ENCODE measurements around the gene HEYL.

HEYL gene

DNA sequence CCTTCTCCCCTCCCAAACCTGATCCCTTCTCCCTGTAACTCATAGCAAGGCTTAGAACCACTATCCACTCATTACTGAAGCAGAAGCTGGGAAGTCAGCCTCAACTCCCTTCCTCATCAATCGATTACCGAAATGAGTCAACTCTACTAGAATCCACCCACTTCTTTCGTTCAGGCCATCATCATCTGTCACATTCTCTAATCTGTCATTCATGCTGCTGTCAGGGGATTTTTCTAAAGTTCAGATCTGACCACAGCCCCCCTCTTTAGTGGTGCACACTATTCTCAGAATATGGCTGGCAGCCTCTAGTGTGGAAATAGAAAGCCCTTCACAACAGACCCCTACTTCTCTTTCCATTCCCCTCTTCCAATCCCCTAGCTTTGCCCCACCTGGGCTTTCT lies 27.3 kb upstream of the HEYL start:
- WGBS, 2 experiments (ENCODE audit: insufficient coverage in 2 of 2), result 73 to 78% methylated on average over 3 of the region's 3 CpGs
- no peak overlapping the region for H3K4me3 ChIP-seq (ENCODE audit: extremely low read depth, insufficient read depth, low read length, poor library complexity, severe bottlenecking)
- no peak overlapping the region for H3K27ac ChIP-seq (ENCODE audit: low read depth, low read length, severe bottlenecking)

DNA sequence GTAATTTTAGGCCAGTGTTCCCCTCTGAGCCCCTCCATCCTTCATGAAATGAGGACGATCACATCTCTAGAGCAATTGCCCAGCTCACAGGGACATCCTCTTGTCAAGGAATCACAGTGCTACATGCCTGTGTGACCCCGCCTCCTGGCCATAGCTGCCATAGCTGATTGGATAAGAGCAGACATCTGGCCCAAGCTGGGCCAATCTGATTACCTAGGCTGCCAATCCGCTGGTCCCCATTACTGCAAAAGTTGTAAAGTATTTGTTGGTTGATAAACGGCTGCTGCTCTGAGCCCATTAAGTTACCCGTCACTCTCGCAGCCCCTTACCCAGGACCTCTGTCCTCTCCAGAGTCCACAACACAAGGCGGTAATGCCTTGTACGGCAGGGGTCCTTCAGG lies 24.1 kb upstream of the HEYL start:
- WGBS, 2 experiments (ENCODE audit: insufficient coverage in 2 of 2), result 87 to 95% methylated on average over 4 to 5 of the region's 8 CpGs
- Histone ChIP-seq H3K9me3 (ENCODE audit: control insufficient read depth, low read length) (no peaks in the 10 kb centered on the region), H3K27ac (ENCODE audit: low read depth, low read length, severe bottlenecking) (no peak overlapping the region), H3K36me3 (ENCODE audit: control insufficient read depth, insufficient read depth, low read length) (no peaks in the 10 kb centered on the region), H3K4me3 (ENCODE audit: extremely low read depth, insufficient read depth, low read length, poor library complexity, severe bottlenecking) (no peak overlapping the region), H3K4me1 (ENCODE audit: control insufficient read depth, insufficient read depth, low read length, poor library complexity, severe bottlenecking) (no peaks in the 10 kb centered on the region)

More for the DNA sequence above, 27.3 kb upstream of the HEYL start:
- H3K36me3 ChIP-seq (ENCODE audit: control insufficient read depth, insufficient read depth, low read length), result no peaks in the 10 kb centered on the region
- H3K9me3 ChIP-seq (ENCODE audit: control insufficient read depth, low read length), result no peaks in the 10 kb centered on the region
- peaks cover 8% of the 10 kb centered on the region for H3K4me1 ChIP-seq (ENCODE audit: control insufficient read depth, insufficient read depth, low read length, poor library complexity, severe bottlenecking)

DNA sequence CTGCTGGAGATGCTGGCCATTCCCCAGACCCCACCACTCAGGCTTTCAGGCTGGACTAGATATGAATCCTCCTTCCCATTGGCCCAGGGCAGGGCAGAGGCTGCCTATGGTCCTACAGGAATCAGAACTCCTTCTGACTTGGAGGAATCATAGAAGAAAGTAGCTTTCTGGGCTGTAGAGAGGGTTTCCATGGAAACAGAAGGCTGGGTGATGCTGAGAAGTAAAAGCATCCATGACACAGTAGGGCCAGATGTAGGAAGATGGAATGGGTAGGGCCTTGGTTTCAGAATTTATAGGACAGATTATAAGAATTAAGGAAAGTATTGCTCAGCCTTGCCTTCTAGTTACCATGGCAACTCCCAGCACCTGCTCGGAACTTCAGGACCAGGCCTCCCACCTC lies 23.4 kb upstream of the HEYL start:
- Histone ChIP-seq H3K9me3 (ENCODE audit: control insufficient read depth, low read length) (no peaks in the 10 kb centered on the region), H3K4me1 (ENCODE audit: control insufficient read depth, insufficient read depth, low read length, poor library complexity, severe bottlenecking) (no peaks in the 10 kb centered on the region)
- WGBS, 2 experiments (ENCODE audit: insufficient coverage in 2 of 2), result 75% methylated on average over 1 of the region's 1 CpG; no CpG with 5 or more reads in 1 of the 2 experiments

DNA sequence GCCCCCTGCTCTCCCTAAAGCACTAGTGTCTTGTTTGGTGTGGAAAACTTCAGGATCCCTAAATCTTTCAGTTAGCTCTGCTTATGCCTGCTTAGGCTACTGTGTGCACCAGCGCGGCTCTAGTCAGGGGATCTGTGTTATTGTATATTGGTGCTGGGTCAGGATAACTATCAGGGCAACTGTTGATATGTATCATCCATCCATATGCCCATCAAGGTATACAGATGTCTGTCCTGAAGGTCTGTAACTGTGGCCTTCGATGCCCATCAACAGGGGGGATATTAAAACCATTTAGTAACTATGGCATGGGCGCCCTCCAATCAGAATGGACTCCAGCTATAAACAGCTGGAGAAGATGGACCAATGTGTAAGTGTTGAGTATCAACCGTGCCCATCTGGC lies 20.1 kb upstream of the HEYL start:
- 40% methylated on average over 2 of the region's 5 CpGs; no CpG with 5 or more reads in 1 of the 2 experiments for WGBS, 2 experiments (ENCODE audit: insufficient coverage in 2 of 2)
- Histone ChIP-seq H3K36me3 (ENCODE audit: control insufficient read depth, insufficient read depth, low read length) (no peaks in the 10 kb centered on the region), H3K27ac (ENCODE audit: low read depth, low read length, severe bottlenecking) (no peak overlapping the region), H3K4me3 (ENCODE audit: extremely low read depth, insufficient read depth, low read length, poor library complexity, severe bottlenecking) (no peak overlapping the region), H3K4me1 (ENCODE audit: control insufficient read depth, insufficient read depth, low read length, poor library complexity, severe bottlenecking) (no peaks in the 10 kb centered on the region), H3K9me3 (ENCODE audit: control insufficient read depth, low read length) (no peaks in the 10 kb centered on the region)

More for the DNA sequence above, 23.4 kb upstream of the HEYL start:
- Histone ChIP-seq H3K4me3 (ENCODE audit: extremely low read depth, insufficient read depth, low read length, poor library complexity, severe bottlenecking) (no peak overlapping the region), H3K27ac (ENCODE audit: low read depth, low read length, severe bottlenecking) (no peak overlapping the region), H3K36me3 (ENCODE audit: control insufficient read depth, insufficient read depth, low read length) (no peaks in the 10 kb centered on the region)

DNA sequence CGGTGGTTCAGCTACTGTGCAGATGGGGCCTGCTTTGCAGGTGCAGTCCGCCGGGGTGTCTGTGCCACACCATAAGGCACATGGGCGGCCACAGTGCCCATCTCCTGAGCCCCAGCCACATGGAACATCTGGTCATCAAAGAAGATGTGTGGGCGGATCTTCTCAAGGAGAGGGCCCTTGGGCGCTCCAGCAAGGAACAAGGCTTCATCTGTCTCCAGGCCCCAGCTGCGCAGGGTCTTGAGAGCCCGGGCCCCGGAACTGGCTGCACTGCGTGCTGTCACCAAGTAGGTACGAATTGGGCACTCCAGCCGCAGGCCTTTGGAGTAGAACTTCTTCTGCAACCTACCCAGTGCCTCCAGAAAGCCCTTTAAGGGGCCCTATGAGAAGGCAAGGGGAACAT lies 19.7 kb upstream of the HEYL start:
- Histone ChIP-seq H3K36me3 (ENCODE audit: control insufficient read depth, insufficient read depth, low read length) (no peaks in the 10 kb centered on the region), H3K27ac (ENCODE audit: low read depth, low read length, severe bottlenecking) (no peak overlapping the region), H3K4me1 (ENCODE audit: control insufficient read depth, insufficient read depth, low read length, poor library complexity, severe bottlenecking) (no peaks in the 10 kb centered on the region), H3K9me3 (ENCODE audit: control insufficient read depth, low read length) (no peaks in the 10 kb centered on the region), H3K4me3 (ENCODE audit: extremely low read depth, insufficient read depth, low read length, poor library complexity, severe bottlenecking) (no peak overlapping the region)
- 79 to 80% methylated on average over 9 to 10 of the region's 12 CpGs for WGBS, 2 experiments (ENCODE audit: insufficient coverage in 2 of 2)

DNA sequence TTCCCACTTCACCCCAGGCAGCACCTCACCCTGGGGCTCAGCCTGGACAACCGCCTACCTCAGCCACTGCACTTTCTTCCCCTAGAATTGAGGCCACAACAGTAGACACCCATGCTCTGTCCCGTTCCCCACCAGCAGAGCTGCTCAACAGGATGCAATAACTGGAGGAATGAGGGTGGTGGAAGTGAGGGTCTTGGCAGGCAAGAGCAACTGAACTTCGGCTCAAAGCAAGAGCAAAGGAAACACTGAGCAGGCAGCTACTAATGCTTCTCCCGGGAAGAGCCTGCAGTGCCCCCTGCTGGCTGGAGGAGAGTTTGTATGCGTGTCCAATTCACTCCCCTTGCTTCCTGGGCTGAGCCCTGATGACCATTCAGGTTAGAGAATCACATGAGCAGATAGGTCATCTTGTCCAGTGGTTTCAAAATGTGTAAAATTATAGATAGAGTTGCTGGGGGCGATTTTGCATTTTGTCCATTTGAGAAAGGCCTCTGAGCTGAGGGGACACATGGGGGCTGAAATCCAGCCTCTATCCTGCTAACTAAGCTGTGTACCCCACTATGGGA lies 18.6 kb upstream of the HEYL start:
- no peaks in the 10 kb centered on the region for H3K4me1 ChIP-seq (ENCODE audit: control insufficient read depth, insufficient read depth, low read length, poor library complexity, severe bottlenecking)
- no peaks in the 10 kb centered on the region for H3K36me3 ChIP-seq (ENCODE audit: control insufficient read depth, insufficient read depth, low read length)
- no peaks in the 10 kb centered on the region for H3K9me3 ChIP-seq (ENCODE audit: control insufficient read depth, low read length)
- no peak overlapping the region for H3K4me3 ChIP-seq (ENCODE audit: extremely low read depth, insufficient read depth, low read length, poor library complexity, severe bottlenecking)
- 8 to 19% methylated on average over 4 of the region's 6 CpGs for WGBS, 2 experiments (ENCODE audit: insufficient coverage in 2 of 2)
- H3K27ac ChIP-seq (ENCODE audit: low read depth, low read length, severe bottlenecking), result no peak overlapping the region

DNA sequence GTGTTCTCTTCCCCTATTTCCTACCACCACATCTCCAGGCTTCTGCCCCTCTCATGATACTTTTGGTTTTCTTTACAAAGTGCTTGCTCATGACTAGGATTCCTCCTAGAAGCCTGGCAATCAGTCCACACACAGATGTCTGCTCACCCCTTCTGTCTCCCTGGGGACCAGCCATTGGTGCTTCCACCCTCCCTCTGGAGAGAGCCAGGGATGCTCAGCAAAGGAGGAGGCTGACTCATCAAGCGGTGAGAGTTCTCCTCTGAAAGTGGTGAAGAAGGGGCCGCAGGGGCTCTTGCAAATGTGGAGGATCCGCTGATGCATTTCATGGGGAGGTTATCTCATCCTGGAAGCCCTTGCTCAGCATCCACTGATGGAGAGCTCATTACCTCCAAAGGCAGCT lies 18.0 kb upstream of the HEYL start:
- Histone ChIP-seq H3K4me3 (ENCODE audit: extremely low read depth, insufficient read depth, low read length, poor library complexity, severe bottlenecking) (no peak overlapping the region), H3K27ac (ENCODE audit: low read depth, low read length, severe bottlenecking) (no peak overlapping the region), H3K4me1 (ENCODE audit: control insufficient read depth, insufficient read depth, low read length, poor library complexity, severe bottlenecking) (no peaks in the 10 kb centered on the region), H3K9me3 (ENCODE audit: control insufficient read depth, low read length) (no peaks in the 10 kb centered on the region), H3K36me3 (ENCODE audit: control insufficient read depth, insufficient read depth, low read length) (no peaks in the 10 kb centered on the region)
- 47 to 48% methylated on average over 3 of the region's 3 CpGs for WGBS, 2 experiments (ENCODE audit: insufficient coverage in 2 of 2)

DNA sequence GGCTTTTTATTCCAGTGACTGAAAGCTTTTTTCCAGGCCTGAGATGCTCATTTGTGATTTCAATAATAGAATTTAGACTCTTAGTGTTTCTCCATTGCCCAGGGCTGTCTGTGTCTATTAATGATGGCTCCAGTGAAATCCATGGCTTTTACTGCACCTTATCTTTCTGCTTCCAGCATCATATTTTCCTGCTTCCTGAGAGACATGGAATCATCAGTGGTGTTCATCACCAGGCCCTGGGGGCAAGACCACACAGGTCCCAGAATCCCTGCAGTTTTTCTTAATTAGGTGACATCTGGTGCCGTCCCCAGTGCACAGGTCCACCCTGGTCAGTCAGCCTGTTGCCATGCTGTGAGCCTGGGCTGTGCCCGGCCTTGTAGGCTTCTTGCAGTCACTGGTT lies 16.9 kb upstream of the HEYL start:
- WGBS, 2 experiments (ENCODE audit: insufficient coverage in 2 of 2), result 73 to 81% methylated on average over 2 of the region's 2 CpGs
- Histone ChIP-seq H3K36me3 (ENCODE audit: control insufficient read depth, insufficient read depth, low read length) (no peaks in the 10 kb centered on the region), H3K4me1 (ENCODE audit: control insufficient read depth, insufficient read depth, low read length, poor library complexity, severe bottlenecking) (no peaks in the 10 kb centered on the region), H3K27ac (ENCODE audit: low read depth, low read length, severe bottlenecking) (no peak overlapping the region), H3K4me3 (ENCODE audit: extremely low read depth, insufficient read depth, low read length, poor library complexity, severe bottlenecking) (no peak overlapping the region), H3K9me3 (ENCODE audit: control insufficient read depth, low read length) (no peaks in the 10 kb centered on the region)

DNA sequence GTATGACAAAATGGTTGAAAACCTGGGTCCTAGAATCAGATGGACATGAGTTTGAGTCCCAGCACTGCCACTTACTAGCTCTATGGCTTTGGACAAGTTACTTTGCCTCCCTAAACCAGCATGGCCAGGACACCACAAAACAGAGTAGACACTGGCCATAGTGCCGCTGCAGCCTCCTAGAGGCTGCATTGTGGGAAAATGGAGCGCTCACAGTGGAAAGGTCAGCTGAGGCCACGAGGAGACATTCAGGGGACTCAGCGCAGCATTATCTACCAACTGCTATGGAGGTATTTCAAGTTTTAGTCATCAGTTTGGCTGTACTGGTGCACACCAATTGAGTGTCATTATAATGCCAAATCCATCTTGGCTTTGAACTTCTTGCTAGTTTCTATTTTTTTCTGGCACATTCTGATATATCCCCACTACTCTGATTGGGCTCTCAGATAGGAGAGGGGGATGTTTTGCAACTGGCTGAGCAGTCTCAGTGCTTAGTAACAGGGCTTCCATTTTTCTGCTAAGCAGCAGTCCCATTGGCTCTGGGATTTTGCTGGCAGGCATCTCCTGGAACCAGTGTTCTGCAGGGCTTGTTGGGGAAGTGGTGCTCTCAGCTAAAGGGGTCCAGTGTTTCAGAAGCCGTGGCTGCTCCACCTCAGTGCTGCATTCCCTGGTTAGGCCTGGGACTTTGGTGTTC lies 16.3 kb upstream of the HEYL start:
- 62 to 71% methylated on average over 5 of the region's 5 CpGs for WGBS, 2 experiments (ENCODE audit: insufficient coverage in 2 of 2)
- Histone ChIP-seq H3K9me3 (ENCODE audit: control insufficient read depth, low read length) (no peaks in the 10 kb centered on the region), H3K4me1 (ENCODE audit: control insufficient read depth, insufficient read depth, low read length, poor library complexity, severe bottlenecking) (no peaks in the 10 kb centered on the region), H3K36me3 (ENCODE audit: control insufficient read depth, insufficient read depth, low read length) (no peaks in the 10 kb centered on the region), H3K4me3 (ENCODE audit: extremely low read depth, insufficient read depth, low read length, poor library complexity, severe bottlenecking) (no peak overlapping the region), H3K27ac (ENCODE audit: low read depth, low read length, severe bottlenecking) (no peak overlapping the region)

DNA sequence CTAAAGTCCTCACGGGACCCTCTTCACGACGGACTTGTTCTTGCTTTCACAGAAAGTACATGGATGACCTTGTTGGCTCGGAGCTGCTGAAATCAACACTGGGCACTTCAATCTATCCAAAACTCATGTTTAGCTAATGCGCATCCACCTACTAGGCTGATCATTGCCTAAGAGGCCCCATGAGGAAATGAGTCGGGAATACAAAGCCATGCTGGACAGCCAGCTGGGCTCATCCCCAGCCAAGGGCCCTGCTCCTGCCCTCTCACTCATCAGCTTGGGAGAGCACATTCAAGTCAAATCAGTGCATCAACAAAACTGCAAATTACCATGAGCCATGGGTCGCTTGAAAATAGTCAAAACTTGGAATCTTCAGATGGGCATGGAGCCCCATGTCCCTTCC lies 14.8 kb upstream of the HEYL start:
- WGBS, 2 experiments (ENCODE audit: insufficient coverage in 2 of 2), result 73% methylated on average over 5 to 7 of the region's 7 CpGs
- Histone ChIP-seq H3K36me3 (ENCODE audit: control insufficient read depth, insufficient read depth, low read length) (no peaks in the 10 kb centered on the region), H3K4me3 (ENCODE audit: extremely low read depth, insufficient read depth, low read length, poor library complexity, severe bottlenecking) (no peak overlapping the region), H3K9me3 (ENCODE audit: control insufficient read depth, low read length) (no peaks in the 10 kb centered on the region), H3K27ac (ENCODE audit: low read depth, low read length, severe bottlenecking) (no peak overlapping the region), H3K4me1 (ENCODE audit: control insufficient read depth, insufficient read depth, low read length, poor library complexity, severe bottlenecking) (no peaks in the 10 kb centered on the region)

DNA sequence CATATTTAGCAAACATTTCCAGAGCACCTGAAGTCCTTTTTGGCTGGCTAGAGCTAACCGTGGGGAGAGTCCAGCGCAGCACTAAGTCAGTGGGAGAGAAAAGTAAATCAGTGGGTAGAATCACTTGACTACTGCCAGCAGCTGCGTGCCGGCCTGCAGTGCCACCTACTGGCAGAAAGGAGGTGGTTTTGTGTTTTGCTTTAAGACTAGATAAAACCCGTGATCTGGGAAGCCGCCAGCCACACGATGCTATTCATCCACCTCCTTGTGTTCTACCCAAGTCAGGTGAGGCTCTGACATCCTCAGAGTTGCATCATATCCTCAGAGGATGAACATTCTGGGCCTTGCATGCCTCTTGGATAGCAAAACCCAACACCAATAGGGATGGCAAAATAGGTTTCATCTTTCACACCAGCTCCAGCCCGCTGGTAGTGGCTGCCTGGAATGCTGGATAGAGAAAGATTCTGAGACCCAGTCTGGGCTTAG lies 14.1 kb upstream of the HEYL start:
- no peak overlapping the region for H3K27ac ChIP-seq (ENCODE audit: low read depth, low read length, severe bottlenecking)
- H3K4me3 ChIP-seq (ENCODE audit: extremely low read depth, insufficient read depth, low read length, poor library complexity, severe bottlenecking), result no peak overlapping the region
- H3K9me3 ChIP-seq (ENCODE audit: control insufficient read depth, low read length), result no peaks in the 10 kb centered on the region
- no peaks in the 10 kb centered on the region for H3K4me1 ChIP-seq (ENCODE audit: control insufficient read depth, insufficient read depth, low read length, poor library complexity, severe bottlenecking)
- H3K36me3 ChIP-seq (ENCODE audit: control insufficient read depth, insufficient read depth, low read length), result no peaks in the 10 kb centered on the region
- 2 to 14% methylated on average over 3 to 5 of the region's 8 CpGs for WGBS, 2 experiments (ENCODE audit: insufficient coverage in 2 of 2)

Measured in mesodermal cell (in vitro differentiated cells).